Measurements from ENCODE around the gene RAD51AP1.

- TF ChIP-seq NR3C1 (CRISPR knock-in tag; conservative IDR thresholded peaks at IDR 0.05; ENCODE audit: low read depth): no peak
- TF ChIP-seq ATF1 (CRISPR knock-in tag; IDR thresholded peaks at IDR 0.05): no peak
- no peak for TF ChIP-seq CTCF (IDR thresholded peaks at IDR 0.05)
- TF ChIP-seq ATF3 (CRISPR knock-in tag; conservative IDR thresholded peaks at IDR 0.05): no peak
- no peak for TF ChIP-seq ZNF232 (CRISPR knock-in tag; IDR thresholded peaks at IDR 0.05)
- no peak for TF ChIP-seq CBFB (CRISPR knock-in tag; IDR thresholded peaks at IDR 0.05; ENCODE audit: low read depth)
- TF ChIP-seq CREB1 (CRISPR knock-in tag; IDR thresholded peaks at IDR 0.05): no peak
- TF ChIP-seq ZNF317 (CRISPR knock-in tag; IDR thresholded peaks at IDR 0.05; ENCODE audit: borderline replicate concordance, low read depth): no peak
- TF ChIP-seq USF2 (CRISPR knock-in tag; IDR thresholded peaks at IDR 0.05): no peak
- TF ChIP-seq NFYB (CRISPR knock-in tag; conservative IDR thresholded peaks at IDR 0.05; ENCODE audit: low read depth): no peak
Observed at GRCh38 chr12:4584281-4584680, 45.6 kb downstream of the RAD51AP1 start.
